ENCODE measurements around the gene PFKFB2.

GRCh38 chr1:207049514-207049913, 3.6 kb upstream of the PFKFB2 start:
- TF ChIP-seq POLR2AphosphoS5 (IDR thresholded peaks at IDR 0.05): no peak
- no peak for TF ChIP-seq POLR2A (IDR thresholded peaks at IDR 0.05)

Measured in upper lobe of left lung (tissue), 4 donors.